GM21723 (cell line): ENCODE data around the gene FAM78A.

Experiments
- ATAC-seq: cut with Tn5 transposase; IDR thresholded peaks from one replicate; pipeline ENCODE4 v1.9.1; 2021; ENCODE audit warnings: mild to moderate bottlenecking, moderate library complexity; ENCODE audit not compliant: unreplicated experiment

Gene FAM78A

DNA sequence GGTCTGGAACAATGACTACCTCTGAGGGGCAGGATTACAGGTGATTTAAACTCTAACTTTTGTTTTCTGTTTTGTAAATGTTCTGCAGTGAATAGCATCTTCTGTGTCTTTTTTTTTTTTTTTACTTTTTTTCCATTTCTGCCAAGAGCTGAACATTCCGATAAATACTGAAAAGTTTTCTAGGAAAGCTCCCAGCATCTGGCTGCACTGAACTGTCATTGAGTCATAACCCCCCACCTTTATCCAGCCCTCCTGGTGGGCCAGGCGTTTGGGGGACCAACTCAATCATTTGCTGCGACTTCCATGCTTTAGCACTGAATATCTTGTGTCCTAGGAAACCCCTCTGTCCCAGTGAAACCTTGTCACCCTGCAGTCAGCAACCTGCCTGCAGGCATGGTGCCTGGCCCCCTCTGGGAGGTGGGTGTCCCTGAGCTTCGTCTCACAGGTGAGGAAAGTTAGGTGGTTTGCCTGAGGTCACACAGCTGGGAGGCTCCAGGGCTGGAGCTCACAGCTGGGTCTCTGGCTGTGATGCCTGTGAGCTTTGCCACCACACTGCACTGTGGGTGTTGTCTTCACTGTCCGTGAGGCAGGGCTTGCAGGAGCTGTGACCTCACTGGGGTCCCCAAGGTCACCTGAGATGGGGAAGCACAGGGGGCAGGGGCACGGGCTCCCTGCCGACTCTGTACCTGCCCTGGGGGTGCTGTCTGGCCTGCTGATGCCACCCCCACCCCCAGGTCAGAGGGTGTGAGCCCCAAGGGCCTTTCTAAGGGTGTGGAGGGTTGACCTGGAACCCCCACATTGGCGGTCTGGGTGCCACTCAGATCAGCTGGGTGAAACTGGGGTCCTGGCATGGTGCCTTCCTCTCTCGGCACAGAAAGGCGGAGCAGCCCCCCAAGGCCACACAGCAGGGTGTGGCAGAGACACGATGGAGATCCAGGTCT is 27.3 kb upstream of the FAM78A start:
- ATAC-seq, result no peak

- no peak for ATAC-seq
Observed at GRCh38 chr9:131302244-131303075, 26.1 kb upstream of the FAM78A start.

- no peak for ATAC-seq
Observed at GRCh38 chr9:131300444-131300843, 24.1 kb upstream of the FAM78A start.

DNA sequence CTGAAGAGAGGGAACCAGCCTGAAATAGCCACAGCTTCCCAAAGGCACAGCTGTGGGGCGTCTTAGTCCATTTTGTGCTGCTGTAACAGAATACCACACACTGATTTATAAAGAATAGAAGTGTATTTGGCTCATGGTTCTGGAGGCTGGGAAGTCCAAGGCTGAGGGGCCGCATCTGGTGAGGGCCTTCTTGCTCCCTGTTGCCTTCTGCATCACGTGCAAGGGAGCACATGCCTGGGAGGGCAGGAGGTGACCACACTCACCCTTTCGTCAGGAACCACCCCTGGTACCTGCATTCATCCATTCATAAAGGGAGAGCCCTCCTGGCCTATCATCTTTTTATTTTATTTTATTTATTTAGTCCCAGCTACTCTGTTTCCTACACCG is 23.6 kb upstream of the FAM78A start:
- no peak for ATAC-seq

GRCh38 chr9:131299346-131299960 is 23.1 kb upstream of the FAM78A start:
- no peak for ATAC-seq

- no peak for ATAC-seq
Observed at GRCh38 chr9:131298816-131299215, 22.5 kb upstream of the FAM78A start.

DNA sequence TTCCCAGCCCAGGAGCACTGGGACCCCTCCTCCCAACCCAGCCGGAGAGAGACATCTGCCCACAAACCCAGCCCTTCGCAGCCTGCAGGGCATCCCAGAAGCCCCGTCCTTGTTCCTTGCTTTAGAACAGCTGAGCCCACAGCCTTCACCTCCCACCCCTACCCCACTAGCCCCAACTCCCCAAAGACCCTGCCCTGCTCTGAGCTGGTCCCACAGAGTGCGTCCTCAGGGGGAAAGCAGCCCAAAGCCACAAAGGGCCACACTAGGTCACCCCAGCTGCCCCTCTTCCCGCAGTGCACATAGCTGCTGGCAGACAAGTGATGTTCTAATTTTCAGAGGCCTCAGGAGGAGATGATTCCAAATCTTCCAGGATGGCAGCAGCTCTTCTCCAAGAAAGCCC is 22.0 kb upstream of the FAM78A start:
- no peak for ATAC-seq

GRCh38 chr9:131297903-131298302 is 21.6 kb upstream of the FAM78A start:
- ATAC-seq, result no peak

- no peak for ATAC-seq
Observed at GRCh38 chr9:131296906-131297500, 20.7 kb upstream of the FAM78A start.

DNA sequence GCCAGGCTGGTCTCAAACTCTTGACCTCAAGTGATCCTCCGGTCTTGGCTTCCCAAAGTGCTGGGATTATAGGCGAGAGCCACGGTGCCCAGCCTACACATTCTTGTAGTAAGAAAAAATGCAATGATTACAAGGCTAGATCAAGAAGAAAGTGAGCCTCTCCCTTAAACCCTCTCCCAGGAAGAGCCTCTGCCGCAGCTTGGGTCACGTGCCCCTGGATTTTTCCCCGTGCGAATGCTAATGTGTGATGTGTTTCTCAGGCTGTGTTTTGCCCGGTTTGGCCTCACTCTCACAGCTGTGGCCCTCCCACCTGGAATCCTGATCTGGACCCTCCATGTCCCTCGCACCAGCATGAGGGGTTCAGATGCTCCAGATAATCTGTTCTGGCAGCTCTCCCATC is 20.1 kb upstream of the FAM78A start:
- no peak for ATAC-seq

- ATAC-seq, result no peak
Observed at GRCh38 chr9:131292937-131293336, 16.6 kb upstream of the FAM78A start.

DNA sequence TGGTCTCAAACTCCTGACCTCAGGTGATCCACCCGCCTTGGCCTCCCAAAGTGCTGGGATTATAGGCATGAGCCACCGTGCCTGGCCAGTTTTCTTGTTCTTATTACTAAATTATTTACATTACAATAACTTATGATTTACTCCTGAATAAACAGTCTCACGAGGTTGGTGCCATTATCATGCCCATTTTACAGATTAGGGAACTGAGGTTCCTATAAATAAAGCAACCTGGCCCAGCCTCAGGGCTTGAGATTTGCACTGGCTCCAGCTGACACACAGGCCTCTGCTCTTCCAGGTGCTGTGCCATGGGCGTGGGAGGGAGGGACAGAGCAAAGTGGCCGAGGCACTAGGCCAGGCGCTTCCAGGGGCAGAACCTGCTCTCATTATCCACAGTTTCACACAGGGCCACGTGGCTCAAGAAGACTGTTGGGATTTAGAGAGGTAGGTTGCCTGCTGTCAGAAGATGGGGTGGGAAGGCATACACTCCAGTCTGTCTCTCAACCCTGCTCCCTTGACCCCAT is 15.5 kb upstream of the FAM78A start:
- no peak for ATAC-seq

- no peak for ATAC-seq
Observed at GRCh38 chr9:131290767-131291370, 14.6 kb upstream of the FAM78A start.

GRCh38 chr9:131290036-131290766 is 13.9 kb upstream of the FAM78A start:
- ATAC-seq, result no peak

- ATAC-seq, result no peak
Observed at GRCh38 chr9:131289301-131290035, 13.2 kb upstream of the FAM78A start, which contains the start of gene PLPP7. Gene PLPP7, plus strand, starts transcription at chr9:131289723. Its CDS starts 275 bp downstream, at chr9:131289998.

DNA sequence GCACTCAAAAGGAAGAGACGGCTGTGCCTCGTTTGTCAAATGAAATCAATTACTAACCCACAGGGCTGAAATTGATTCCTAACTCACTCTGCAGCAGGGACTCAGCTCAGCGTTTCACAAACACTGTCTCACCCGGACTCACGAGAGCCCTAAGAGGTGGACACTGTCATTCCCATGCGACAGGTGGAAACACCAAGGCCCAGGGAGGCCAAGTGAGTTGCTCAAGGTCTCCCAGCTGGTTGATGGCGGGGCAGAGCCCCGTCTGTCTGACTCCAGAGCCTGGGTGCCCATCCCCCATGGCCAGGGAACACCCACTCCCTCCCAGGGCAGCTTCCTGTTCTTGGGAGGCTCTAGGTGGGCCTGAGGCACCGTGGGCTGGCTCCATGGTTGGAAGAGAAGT is 11.9 kb upstream of the FAM78A start:
- ATAC-seq, result no peak

DNA sequence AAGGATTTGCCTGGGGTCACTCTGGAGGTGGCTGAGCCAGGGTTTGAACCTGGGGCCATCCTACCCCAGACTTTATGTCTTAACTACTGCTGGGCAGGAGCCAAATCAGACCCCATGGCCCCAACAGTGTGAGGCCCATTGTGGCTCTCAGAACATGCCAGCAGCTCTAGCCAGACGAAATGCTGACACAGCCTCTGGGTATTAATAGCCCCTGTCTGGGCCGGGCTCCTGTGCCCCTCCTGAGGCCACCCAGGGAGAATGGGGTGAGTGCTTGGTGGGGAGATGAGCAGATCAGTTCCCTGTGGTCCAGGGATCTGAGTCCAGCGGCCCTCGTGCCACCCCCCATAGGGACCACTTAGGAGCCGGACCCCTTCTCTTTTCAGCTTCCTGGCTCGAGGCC is 11.0 kb upstream of the FAM78A start:
- ATAC-seq, result no peak

- ATAC-seq, result no peak
Observed at GRCh38 chr9:131284856-131285255, 8.5 kb upstream of the FAM78A start.
